AG09319 (cell line): ENCODE measurements around the gene PALLD.
"Not testable (repeated sequence)": the region's sequence is repeated elsewhere in the genome, so short reads cannot be mapped to it uniquely, and the experiment has no call there.

Source experiments
- DNase-seq: peaks from one replicate; pipeline ENCODE4 v3.0.0-alpha.2; 2010; ENCODE audit warnings: low read depth; ENCODE audit errors: extremely low read depth
- TF ChIP-seq, protein P1 (sequence below): IDR thresholded peaks from 2 replicates; pipeline ENCODE4 v1.5.1; 2011; ENCODE audit warnings: low read depth, mild to moderate bottlenecking, inconsistent platforms, low read length, moderate library complexity

PALLD gene

DNA sequence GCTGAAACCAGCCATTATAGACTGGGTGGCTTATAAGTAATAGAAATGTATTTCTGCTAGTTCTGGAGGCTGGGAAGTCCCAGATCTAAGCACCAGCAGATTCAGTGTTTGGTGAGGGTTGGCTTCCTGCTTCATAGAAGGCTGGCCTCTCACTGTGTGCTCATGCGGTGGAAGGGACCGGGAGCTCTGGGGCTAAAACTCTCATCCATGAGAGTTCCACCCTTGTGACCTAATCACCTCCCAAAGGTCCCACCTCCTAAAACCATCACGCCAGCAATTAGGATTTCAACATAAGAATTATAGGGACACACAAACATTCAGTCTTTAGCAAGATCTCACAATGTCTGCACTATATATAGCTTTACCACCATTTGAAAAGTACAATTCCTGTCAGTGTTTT lies 298.0 kb downstream of the PALLD start:
- DNase-seq = no peak
- TF ChIP-seq, protein P1, sequence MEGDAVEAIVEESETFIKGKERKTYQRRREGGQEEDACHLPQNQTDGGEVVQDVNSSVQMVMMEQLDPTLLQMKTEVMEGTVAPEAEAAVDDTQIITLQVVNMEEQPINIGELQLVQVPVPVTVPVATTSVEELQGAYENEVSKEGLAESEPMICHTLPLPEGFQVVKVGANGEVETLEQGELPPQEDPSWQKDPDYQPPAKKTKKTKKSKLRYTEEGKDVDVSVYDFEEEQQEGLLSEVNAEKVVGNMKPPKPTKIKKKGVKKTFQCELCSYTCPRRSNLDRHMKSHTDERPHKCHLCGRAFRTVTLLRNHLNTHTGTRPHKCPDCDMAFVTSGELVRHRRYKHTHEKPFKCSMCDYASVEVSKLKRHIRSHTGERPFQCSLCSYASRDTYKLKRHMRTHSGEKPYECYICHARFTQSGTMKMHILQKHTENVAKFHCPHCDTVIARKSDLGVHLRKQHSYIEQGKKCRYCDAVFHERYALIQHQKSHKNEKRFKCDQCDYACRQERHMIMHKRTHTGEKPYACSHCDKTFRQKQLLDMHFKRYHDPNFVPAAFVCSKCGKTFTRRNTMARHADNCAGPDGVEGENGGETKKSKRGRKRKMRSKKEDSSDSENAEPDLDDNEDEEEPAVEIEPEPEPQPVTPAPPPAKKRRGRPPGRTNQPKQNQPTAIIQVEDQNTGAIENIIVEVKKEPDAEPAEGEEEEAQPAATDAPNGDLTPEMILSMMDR = no peak

DNA sequence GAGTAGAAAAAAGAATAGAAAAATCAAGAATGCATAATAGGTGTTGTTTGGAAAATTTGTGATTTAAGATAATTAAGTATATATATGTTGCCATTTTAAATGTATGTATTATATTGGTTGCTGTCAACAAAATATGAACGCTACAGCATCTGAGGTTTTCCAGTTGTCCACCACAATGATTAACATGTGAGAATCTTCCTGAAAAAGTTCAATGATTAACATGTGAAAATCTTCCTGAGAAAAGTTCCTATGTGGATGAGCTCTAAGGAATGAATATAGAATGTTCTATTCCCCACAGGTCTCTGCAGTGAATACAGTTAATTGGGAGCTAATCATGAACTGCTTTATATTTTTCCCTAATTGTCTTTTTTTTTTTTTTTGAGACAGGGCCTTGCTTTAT lies 298.5 kb downstream of the PALLD start:
- TF ChIP-seq, protein P1 = no peak
- DNase-seq = no peak

DNA sequence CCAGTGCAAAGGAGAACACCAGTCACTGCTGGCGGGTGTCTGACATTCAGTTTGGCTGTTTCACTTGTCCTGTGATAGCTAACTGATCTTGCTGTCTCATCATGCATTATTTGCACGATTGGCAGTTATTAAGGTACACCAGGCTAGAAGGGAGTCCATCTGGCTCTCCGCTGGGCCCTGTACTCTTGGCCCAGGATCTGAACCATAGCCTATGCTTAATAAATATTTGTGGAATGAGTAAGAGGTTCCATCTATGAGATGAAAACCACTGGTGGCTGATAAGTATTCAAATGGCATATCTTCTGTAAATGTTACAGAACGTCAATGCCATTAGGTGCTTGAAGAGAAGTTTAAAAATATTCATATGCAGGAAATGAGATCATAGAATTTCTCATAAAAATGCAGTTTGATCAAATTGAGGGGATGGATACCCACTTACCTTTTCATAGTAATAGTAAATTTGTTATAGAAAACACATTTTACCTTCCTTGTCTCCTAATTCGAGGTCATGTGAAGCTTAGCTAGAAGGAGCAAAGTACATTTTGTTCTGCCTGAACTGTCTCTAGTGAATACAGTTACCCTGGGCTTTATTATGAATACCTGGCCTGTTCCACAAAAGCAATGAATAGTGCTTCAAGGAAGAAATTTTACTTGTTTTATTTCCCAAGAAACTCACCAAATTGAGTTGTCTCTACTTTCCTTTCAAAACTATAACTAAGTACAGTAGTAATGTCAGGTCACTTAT lies 299.7 kb downstream of the PALLD start:
- TF ChIP-seq, protein P1 = no peak
- no peak for DNase-seq

DNA sequence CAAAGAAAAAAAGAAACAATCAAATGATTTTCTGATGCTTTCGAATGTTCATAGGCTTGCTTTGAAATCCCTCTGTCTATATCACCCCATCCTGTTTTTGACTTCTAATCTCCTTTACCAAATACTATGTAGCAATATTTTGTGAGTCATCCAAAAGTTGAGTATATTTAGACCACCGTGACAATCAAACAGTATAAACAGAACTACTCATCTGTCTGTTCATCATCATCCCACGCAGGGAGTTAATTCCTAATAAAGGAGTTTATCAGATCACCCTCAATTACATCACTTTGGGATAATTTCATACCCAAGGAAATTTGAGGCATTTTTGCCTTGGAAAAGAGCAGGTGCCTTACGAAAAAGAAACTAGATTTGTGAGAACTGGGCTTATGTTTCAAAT lies 300.3 kb downstream of the PALLD start:
- TF ChIP-seq, protein P1 = no peak
- DNase-seq = peak; percentile 49

DNA sequence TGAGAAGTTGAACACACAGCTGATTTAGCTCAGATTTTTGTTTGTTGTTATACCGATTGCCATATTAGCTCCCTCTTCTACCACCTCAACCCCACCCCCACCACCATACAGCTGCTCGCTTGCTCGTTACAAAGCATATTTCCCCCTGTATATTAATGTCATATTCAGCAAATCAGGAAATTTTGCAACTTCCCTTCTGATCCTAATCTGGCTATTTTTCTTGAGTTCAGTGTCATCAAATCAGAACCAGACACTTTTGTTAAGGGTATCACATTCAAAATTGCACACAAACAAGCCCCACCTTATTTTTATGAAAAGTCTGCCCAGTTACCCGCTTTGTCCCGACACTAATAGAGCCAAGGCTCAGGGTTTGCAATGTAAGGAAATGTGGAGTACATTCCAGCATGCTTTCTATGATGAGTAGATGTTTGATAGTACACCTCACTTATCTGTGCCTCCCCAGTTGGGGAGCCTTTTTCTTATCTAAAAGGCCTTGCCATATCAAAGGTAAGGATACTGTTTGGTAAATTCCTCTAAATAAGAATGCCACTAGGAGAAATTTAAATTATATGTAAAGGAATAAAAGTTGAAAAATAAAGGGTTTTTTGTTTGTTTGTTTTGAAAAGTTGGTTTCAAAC lies 301.0 kb downstream of the PALLD start:
- no peak for DNase-seq
- TF ChIP-seq, protein P1 = no peak

DNA sequence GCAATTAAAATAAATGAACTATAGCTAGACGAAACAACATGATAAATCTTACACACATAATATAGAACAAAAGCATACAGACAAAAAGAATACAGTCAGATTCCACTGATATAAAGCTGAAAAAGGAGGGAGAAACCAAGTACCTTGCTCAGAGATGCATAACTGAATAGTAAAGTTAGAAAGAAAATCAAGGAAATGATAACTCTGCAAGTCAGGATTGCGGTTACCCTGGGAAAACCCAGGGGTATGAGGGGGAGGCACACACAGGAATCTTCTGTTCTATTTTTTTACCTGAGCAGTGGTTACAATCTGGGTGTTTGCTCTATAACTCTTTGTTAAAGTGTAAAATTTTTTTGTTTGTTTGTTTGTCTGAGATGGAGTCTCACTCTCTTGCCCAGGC lies 304.1 kb downstream of the PALLD start:
- TF ChIP-seq, protein P1 = no peak

DNA sequence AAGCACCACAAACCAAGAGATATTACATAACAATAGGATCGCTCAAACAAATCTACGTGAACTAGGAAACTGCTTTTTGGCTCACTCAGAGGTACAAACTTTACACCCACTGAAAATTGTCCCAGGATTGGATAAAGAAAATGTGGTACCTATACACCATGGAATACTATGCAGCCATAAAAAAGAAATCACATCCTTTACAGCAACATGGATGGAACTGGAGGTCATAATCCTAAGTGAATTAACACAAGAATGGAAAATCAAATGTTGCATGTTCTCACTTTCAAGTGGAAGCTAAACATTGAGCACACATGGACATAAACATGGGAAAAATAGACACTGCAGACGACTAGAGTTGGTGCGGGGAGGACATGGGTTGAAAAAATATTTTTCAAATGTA lies 305.4 kb downstream of the PALLD start:
- DNase-seq = no peak
- TF ChIP-seq, protein P1 = no peak

More for the DNA sequence above, 304.1 kb downstream of the PALLD start:
- no peak for DNase-seq

DNA sequence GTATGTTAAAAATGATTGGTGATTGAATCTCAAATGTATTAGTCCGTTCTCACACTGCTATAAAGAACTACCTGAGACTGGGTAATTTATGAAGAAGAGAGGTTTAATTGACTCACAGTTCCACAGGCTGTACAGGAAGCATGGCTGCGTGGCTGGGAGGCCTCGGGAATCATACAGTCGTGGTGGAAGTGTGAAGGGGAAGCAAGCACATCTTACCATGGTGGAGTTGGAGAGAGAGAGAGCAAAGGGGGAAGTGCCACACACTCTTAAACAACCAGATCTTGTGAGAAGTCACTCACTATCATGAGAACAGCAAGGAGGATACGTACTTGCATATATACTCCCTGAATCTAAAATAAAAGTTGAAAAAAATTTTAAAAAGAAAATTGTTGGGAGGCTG lies 306.2 kb downstream of the PALLD start:
- not testable (repeated sequence) for DNase-seq
